Measurements from ENCODE around the gene TRMO. TPM values are rescaled to one million over a fixed set of nuclear protein-coding genes. Genes with fewer than 3 reads are reported as not detected.
A peak's percentile ranks its signal among the peaks of the same experiment; 100 is the strongest.

TRMO gene
- total and polyA plus RNA-seq, 2 of the 8 experiments (the other 6 are each of a cell fraction or from before 2014, with no cell fraction given): 4.6 to 5.6 TPM

GRCh38 chr9:97856857-97857605 lies 65.3 kb downstream of the TRMO start:
- Histone ChIP-seq H4K5ac (ENCODE audit: insufficient read length, low read depth, low read length) (no peak overlapping the region), H4K91ac (replicated peaks; ENCODE audit: insufficient read length, low read length) (no peak overlapping the region), H2AK5ac (ENCODE audit: low read depth, low read length) (no peak overlapping the region), H2BK15ac (ENCODE audit: low read length) (no peak overlapping the region), H3K4me3 (ENCODE audit: extremely low read depth in 1 of 4, insufficient read depth in 2 of 4, low read depth in 3 of 4, low read length in 4 of 4) (peak overlapping the region in 3 of 4 experiments; percentile 26 to 47 (median 40); a peak in 5 of 8 replicates), H3K23me2 (ENCODE audit: low read depth, low read length) (peaks cover 11% of the 10 kb centered on the region; the same call in 1 of the 2 replicates), H3K14ac (ENCODE audit: insufficient read length) (no peak overlapping the region), H3K56ac (replicated peaks; ENCODE audit: insufficient read length, low read depth, low read length) (no peak overlapping the region), H3K27me3 (replicated peaks in 1 of 4; ENCODE audit: control insufficient read depth in 3 of 4, extremely low read depth in 1 of 4, insufficient read depth in 3 of 4, low read length in 3 of 4) (peaks cover 87 to 99% (median 96%) of the 10 kb centered on the region in 4 experiments), H3K4me2 (ENCODE audit: insufficient read depth in 1 of 2, low read depth in 2 of 2, low read length in 2 of 2) (peak overlapping the region; percentile 66 to 76), H2BK12ac (ENCODE audit: low read depth, low read length) (0 out of 2 replicates have a peak overlapping the region, but pooled peaks have one; percentile 60), H3K23ac (ENCODE audit: insufficient read length) (no peak overlapping the region), H3K79me1 (ENCODE audit: low read depth, low read length) (no peaks in the 10 kb centered on the region), H2BK5ac (ENCODE audit: low read depth, low read length) (no peak overlapping the region), H3K79me2 (ENCODE audit: control insufficient read depth in 1 of 2, insufficient read depth in 2 of 2, low read length in 2 of 2) (no peaks in the 10 kb centered on the region), H3K4me1 (replicated peaks in 1 of 4; ENCODE audit: control insufficient read depth in 3 of 4, insufficient read depth in 4 of 4, low read length in 3 of 4) (peaks cover 5 to 33% (median 18%) of the 10 kb centered on the region in 4 experiments), H3K4ac (replicated peaks; ENCODE audit: insufficient read length, low read depth, low read length) (no peak overlapping the region), H2BK20ac (ENCODE audit: low read length) (no peak overlapping the region), H3K9me3 (ENCODE audit: insufficient read depth in 2 of 2, low read depth in 1 of 2, low read length in 1 of 2) (no peaks in the 10 kb centered on the region), H3K36me3 (ENCODE audit: control insufficient read depth in 2 of 4, insufficient read depth in 4 of 4, low read length in 3 of 4) (peaks cover 0 to 9% (median 0%) of the 10 kb centered on the region in 4 experiments; a peak in 1 of 8 replicates), H4K20me1 (replicated peaks in 1 of 2; ENCODE audit: control insufficient read depth in 1 of 2, insufficient read depth in 2 of 2, low read length in 2 of 2) (peaks cover 11 to 29% of the 10 kb centered on the region in 2 experiments), H4K8ac (ENCODE audit: extremely low read depth, insufficient read depth, low read length) (no peak overlapping the region), H3K27ac (ENCODE audit: low read depth, low read length) (no peak overlapping the region), H2AFZ (ENCODE audit: low read length) (no peak overlapping the region), H2BK120ac (replicated peaks; ENCODE audit: low read depth, low read length) (no peak overlapping the region), H3K9ac (replicated peaks in 1 of 4; ENCODE audit: extremely low read depth in 1 of 4, low read depth in 3 of 4, low read length in 3 of 4) (0 out of 7 replicates have a peak overlapping the region, but pooled peaks of 1 of the 4 experiments have one; percentile 16), H3K18ac (ENCODE audit: extremely low read depth, low read length) (no peak overlapping the region)
- CTCF ChIA-PET (ENCODE audit: partially characterized antibody): no interaction called here
- DNase-seq (ENCODE audit: low read depth in 1 of 2, low spot score in 2 of 2) (no peak), FAIRE-seq (no peak)
- POLR2A ChIA-PET (ENCODE audit: partially characterized antibody): interaction anchor here (2.2 kb wide), 1 partner anchor 9 kb away, joined by 9 read pairs; no protein-coding TSS in a partner anchor
- WGBS, 2 experiments (ENCODE audit: extremely low coverage in 1 of 2, insufficient coverage in 1 of 2, insufficient read length in 1 of 2, insufficient replicate concordance in 2 of 2, low coverage in 1 of 2, low lambda C conversion rate in 2 of 2, missing lambda C conversion rate in 1 of 2): 8% methylated on average over 15 of the region's 15 CpGs; no CpG with 5 or more reads in 1 of the 2 experiments
- peak; percentile 17 for TF ChIP-seq CTBP2 (IDR thresholded peaks at IDR 0.05; ENCODE audit: borderline replicate concordance, insufficient read depth, insufficient read length, low read length)
- TF ChIP-seq SP2 (IDR thresholded peaks at IDR 0.05; ENCODE audit: low read length): no peak
- no peak for TF ChIP-seq KDM4A (IDR thresholded peaks at IDR 0.05; ENCODE audit: low read depth, low read length, severe bottlenecking)
- no peak for TF ChIP-seq SRF (IDR thresholded peaks at IDR 0.05; ENCODE audit: low read depth, low read length)
- peak; percentile 74 for TF ChIP-seq RNF2 (IDR thresholded peaks at IDR 0.05; ENCODE audit: borderline replicate concordance, low read depth, low read length, missing control alignments, poor library complexity, severe bottlenecking)
- no peak for TF ChIP-seq RFX5 (IDR thresholded peaks at IDR 0.05; ENCODE audit: borderline replicate concordance, low read depth, low read length)
- no peak for TF ChIP-seq GABPA (IDR thresholded peaks at IDR 0.05; ENCODE audit: borderline replicate concordance, insufficient read depth, low read length)
- no peak for TF ChIP-seq TAF7 (optimal IDR thresholded peaks at IDR 0.05; ENCODE audit: borderline replicate concordance, low read depth, low read length)
- TF ChIP-seq EZH2 (IDR thresholded peaks at IDR 0.05; ENCODE audit: low read depth, low read length, severe bottlenecking): peak; percentile 96

Data from H1 (cell line).